ENCODE results near the gene SYNJ2. TPM values are rescaled to one million over a fixed set of nuclear protein-coding genes. Genes with fewer than 3 reads are reported as not detected.

The SYNJ2 gene
- total and polyA plus RNA-seq, 2 donors (not counting 3 experiments of a cell fraction or from before 2014, with no cell fraction given) = 35.1 to 78.2 TPM

GRCh38 chr6:158071121-158072082 is 89.7 kb downstream of the SYNJ2 start:
- H2AFZ ChIP-seq (ENCODE audit: low read depth, low read length) = no peak overlapping the region
- no peak overlapping the region for H3K9ac ChIP-seq (replicated peaks; ENCODE audit: extremely low read depth, insufficient read depth, low read length)
- H3K27me3 ChIP-seq (ENCODE audit: control insufficient read depth in 2 of 2, insufficient read depth in 2 of 2, low read length in 2 of 2) = no peaks in the 10 kb centered on the region
- no peak for FAIRE-seq
- peaks cover 38% of the 10 kb centered on the region for H3K4me1 ChIP-seq (ENCODE audit: control insufficient read depth, extremely low read depth, insufficient read depth, low read length)
- BruUV-seq (replicated peaks) = no TSS peak
- peaks cover 7 to 24% of the 10 kb centered on the region in 2 experiments for H3K36me3 ChIP-seq (ENCODE audit: control insufficient read depth in 2 of 2, extremely low read depth in 1 of 2, insufficient read depth in 2 of 2, low read length in 2 of 2)
- intact Hi-C loops (cut with micrococcal nuclease) = loop anchor here (2.0 kb wide), 2 partner anchors 15 to 137 kb away; no protein-coding TSS in a partner anchor
- peaks cover 6% of the 10 kb centered on the region for H3K79me2 ChIP-seq (ENCODE audit: control insufficient read depth, insufficient read depth, low read length)
- H3K4me3 ChIP-seq (replicated peaks in 1 of 3; ENCODE audit: insufficient read depth in 1 of 3, low read depth in 1 of 3, low read length in 3 of 3) = no peak overlapping the region
- ChIA-PET POLR2A (no interaction called here), CTCF (interaction anchor here (0.7 to 8.4 kb wide), 29 partner anchors 11 to 315 kb away, joined by 3 to 83 read pairs (median 5); partner anchors contain the start of gene SYNJ2)
- no peak overlapping the region for H3K4me2 ChIP-seq (ENCODE audit: insufficient read depth, low read length)
- H3K9me1 ChIP-seq (replicated peaks; ENCODE audit: control insufficient read depth, extremely low read depth, insufficient read depth, low read length) = no peaks in the 10 kb centered on the region
- DNase-seq (ENCODE audit: low read depth, low spot score) = no peak
- dilution Hi-C loops (cut with MboI; ENCODE audit: extremely low pct_ligation_motif_present, low sequenced_read_pairs) = no loop called here
- no peak for TF ChIP-seq GATA2 (IDR thresholded peaks at IDR 0.05; ENCODE audit: insufficient read depth, insufficient read length, low read depth, low read length)
- no peak for TF ChIP-seq EZH2 (IDR thresholded peaks at IDR 0.05; ENCODE audit: borderline replicate concordance, low read depth, low read length, severe bottlenecking)
- no peak for TF ChIP-seq JUN (IDR thresholded peaks at IDR 0.05; ENCODE audit: borderline replicate concordance, insufficient read depth, insufficient read length, low read depth)
- TF ChIP-seq POLR2AphosphoS5 (IDR thresholded peaks at IDR 0.05; ENCODE audit: insufficient read depth, low read depth, low read length) = no peak
- TF ChIP-seq, protein P1, sequence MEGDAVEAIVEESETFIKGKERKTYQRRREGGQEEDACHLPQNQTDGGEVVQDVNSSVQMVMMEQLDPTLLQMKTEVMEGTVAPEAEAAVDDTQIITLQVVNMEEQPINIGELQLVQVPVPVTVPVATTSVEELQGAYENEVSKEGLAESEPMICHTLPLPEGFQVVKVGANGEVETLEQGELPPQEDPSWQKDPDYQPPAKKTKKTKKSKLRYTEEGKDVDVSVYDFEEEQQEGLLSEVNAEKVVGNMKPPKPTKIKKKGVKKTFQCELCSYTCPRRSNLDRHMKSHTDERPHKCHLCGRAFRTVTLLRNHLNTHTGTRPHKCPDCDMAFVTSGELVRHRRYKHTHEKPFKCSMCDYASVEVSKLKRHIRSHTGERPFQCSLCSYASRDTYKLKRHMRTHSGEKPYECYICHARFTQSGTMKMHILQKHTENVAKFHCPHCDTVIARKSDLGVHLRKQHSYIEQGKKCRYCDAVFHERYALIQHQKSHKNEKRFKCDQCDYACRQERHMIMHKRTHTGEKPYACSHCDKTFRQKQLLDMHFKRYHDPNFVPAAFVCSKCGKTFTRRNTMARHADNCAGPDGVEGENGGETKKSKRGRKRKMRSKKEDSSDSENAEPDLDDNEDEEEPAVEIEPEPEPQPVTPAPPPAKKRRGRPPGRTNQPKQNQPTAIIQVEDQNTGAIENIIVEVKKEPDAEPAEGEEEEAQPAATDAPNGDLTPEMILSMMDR (IDR thresholded peaks at IDR 0.05; ENCODE audit: extremely low read depth in 1 of 2, insufficient read depth in 1 of 2, low read depth in 1 of 2, low read length in 2 of 2) = no peak
- no peak for TF ChIP-seq FOS (IDR thresholded peaks at IDR 0.05; ENCODE audit: borderline replicate concordance, insufficient read depth, low read length)
- TF ChIP-seq POLR2A (IDR thresholded peaks at IDR 0.05; ENCODE audit: low read depth, low read length) = no peak
- TF ChIP-seq, protein P2, sequence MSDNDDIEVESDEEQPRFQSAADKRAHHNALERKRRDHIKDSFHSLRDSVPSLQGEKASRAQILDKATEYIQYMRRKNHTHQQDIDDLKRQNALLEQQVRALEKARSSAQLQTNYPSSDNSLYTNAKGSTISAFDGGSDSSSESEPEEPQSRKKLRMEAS (IDR thresholded peaks at IDR 0.05; ENCODE audit: insufficient read depth, insufficient read length) = no peak
- TF ChIP-seq MYC (IDR thresholded peaks at IDR 0.05; ENCODE audit: low read depth, low read length) = no peak
- H3K9me3 ChIP-seq (replicated peaks; ENCODE audit: control insufficient read depth, insufficient read depth, low read length) = no peaks in the 10 kb centered on the region
- H4K20me1 ChIP-seq (replicated peaks; ENCODE audit: control insufficient read depth, extremely low read depth, insufficient read depth, low read length) = no peaks in the 10 kb centered on the region
- peak overlapping the region; percentile 34 for H3K27ac ChIP-seq (ENCODE audit: insufficient read depth, low read depth, low read length)
